Measurements from ENCODE around the gene SYT17.

GRCh38 chr16:19281246-19281645 is 113.2 kb downstream of the SYT17 start:
- TF ChIP-seq, protein P1, sequence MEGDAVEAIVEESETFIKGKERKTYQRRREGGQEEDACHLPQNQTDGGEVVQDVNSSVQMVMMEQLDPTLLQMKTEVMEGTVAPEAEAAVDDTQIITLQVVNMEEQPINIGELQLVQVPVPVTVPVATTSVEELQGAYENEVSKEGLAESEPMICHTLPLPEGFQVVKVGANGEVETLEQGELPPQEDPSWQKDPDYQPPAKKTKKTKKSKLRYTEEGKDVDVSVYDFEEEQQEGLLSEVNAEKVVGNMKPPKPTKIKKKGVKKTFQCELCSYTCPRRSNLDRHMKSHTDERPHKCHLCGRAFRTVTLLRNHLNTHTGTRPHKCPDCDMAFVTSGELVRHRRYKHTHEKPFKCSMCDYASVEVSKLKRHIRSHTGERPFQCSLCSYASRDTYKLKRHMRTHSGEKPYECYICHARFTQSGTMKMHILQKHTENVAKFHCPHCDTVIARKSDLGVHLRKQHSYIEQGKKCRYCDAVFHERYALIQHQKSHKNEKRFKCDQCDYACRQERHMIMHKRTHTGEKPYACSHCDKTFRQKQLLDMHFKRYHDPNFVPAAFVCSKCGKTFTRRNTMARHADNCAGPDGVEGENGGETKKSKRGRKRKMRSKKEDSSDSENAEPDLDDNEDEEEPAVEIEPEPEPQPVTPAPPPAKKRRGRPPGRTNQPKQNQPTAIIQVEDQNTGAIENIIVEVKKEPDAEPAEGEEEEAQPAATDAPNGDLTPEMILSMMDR (IDR thresholded peaks at IDR 0.05; ENCODE audit: low read depth, low read length, poor library complexity, severe bottlenecking), result no peak
- no peak for TF ChIP-seq EZH2phosphoT487 (IDR thresholded peaks at IDR 0.05; ENCODE audit: borderline replicate concordance, low read length)

Measured in DOHH2 (cell line).